Astrocyte of the cerebellum (primary cell): ENCODE results near the gene PPT2.

Source experiments
- DNase-seq: peaks from one replicate; pipeline ENCODE4 v3.0.0-alpha.2; 2011; ENCODE audit warnings: low read depth
- H3K4me3 ChIP-seq: 2 replicates; pipeline ENCODE4 v1.5.1; 2011; ENCODE audit warnings: mild to moderate bottlenecking, low read depth, low read length, moderate library complexity
- CTCF ChIP-seq: IDR thresholded peaks from 2 replicates; pipeline ENCODE4 v1.5.1; 2012; ENCODE audit warnings: low read length, low read depth, moderate library complexity, mild to moderate bottlenecking; ENCODE audit errors: missing control alignments
- in situ Hi-C: cut with HindIII; loops from 2 replicates; pipeline ENCODE4 v1.10.0; 2017; ENCODE audit warnings: low sequenced_read_pairs

Gene PPT2

GRCh38 chr6:32151181-32151862 lies 2.6 kb upstream of the PPT2 start:
- in situ Hi-C loops = no loop called here
- no peak for TF ChIP-seq CTCF
- peak overlapping the region; percentile 10 for H3K4me3 ChIP-seq
- DNase-seq = no peak

DNA sequence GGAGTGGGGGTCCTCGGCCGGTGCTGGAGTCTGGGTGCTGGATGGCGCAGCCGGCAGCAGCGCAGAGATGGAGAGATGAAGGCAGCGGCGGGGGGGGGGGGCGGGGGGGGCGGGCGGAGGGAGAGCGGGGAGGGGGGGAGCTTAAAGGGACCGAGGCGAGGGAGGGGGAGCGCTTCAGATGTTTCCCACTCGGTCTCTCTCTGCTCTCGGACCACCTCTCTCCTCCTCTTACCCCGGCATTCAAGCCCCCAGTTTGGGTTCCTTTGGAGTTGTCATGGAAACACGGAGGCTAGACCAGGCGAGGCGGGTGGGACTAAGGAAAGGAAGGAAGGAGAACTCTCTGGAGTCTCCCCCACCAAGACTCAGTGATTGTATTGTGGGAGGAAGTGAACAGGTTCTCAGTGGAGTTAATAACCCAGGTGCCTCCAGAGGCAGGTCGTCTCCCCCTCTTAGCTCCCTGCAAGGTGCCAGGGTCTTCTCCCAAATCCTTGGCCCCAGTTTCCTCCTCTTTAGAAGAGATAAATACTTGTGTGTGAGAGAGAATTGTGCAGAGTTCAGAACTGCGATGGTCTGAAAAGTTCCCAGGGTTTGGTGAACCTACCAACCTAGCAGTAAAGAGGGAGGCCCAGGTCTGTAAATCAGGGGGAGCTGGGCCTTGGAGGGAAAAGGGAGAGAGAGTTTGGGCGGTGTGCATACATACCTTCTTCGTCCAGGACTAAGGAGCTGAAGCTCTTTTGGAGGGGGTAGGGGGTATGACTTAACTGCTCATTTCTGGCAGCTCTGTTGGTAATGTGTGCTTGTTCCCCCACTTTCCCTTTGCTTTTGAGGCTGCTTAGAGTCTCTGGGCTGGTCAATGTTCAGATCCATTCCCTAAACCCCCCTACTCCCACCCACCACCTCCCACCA lies 1.8 kb upstream of the PPT2 start, which contains the start of gene PRRT1:
Gene PRRT1 (minus strand): TSS at position 77 of the 906 bp plus-strand sequence. CDS start 112 bp downstream, outside the sequence.
- no peak for TF ChIP-seq CTCF
- peak within 1 kb of the TSS; percentile 94 for H3K4me3 ChIP-seq
- in situ Hi-C loops = no loop called here
- no peak for DNase-seq

- no peak for TF ChIP-seq CTCF
- H3K4me3 ChIP-seq = peak overlapping the region; percentile 94
- no peak for DNase-seq
- in situ Hi-C loops = no loop called here
Observed at GRCh38 chr6:32152769-32153563, 975 bp upstream of the PPT2 start.

DNA sequence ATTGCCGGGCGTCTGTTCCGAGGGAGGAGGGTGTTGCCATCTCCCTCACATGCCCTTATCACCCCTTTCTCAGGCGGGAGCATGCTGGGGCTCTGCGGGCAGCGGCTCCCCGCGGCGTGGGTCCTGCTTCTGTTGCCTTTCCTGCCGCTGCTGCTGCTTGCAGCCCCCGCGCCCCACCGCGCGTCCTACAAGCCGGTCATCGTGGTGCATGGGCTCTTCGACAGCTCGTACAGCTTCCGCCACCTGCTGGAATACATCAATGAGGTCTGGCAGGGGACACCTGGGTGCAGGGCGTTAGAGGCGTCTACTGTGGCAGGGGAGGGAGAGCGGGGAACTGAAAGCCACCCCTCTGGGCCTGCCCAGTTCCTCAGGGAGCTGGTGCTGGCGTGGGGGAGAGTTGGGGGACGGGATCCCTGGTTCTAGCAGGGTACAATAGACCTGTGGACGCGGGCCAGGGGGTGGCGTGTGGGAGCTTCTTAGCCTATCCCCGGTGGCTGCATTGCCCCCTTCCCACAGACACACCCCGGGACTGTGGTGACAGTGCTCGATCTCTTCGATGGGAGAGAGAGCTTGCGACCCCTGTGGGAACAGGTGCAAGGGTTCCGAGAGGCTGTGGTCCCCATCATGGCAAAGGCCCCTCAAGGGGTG lies 697 bp downstream of the PPT2 start:
- TF ChIP-seq CTCF = peak; percentile 58
- H3K4me3 ChIP-seq = peak overlapping the region; percentile 94

GRCh38 chr6:32156891-32157290 lies 3.0 kb downstream of the PPT2 start:
- in situ Hi-C loops = no loop called here

More for the DNA sequence above, 697 bp downstream of the PPT2 start:
- in situ Hi-C loops = no loop called here
- DNase-seq = peak; percentile 33

More at GRCh38 chr6:32156891-32157290, 3.0 kb downstream of the PPT2 start:
- no peak overlapping the region for H3K4me3 ChIP-seq
- TF ChIP-seq CTCF = no peak
- DNase-seq = no peak
